Urinary bladder (tissue), 4 donors: ENCODE results near the gene FCN2. TPM values are rescaled to one million over a fixed set of nuclear protein-coding genes. Genes with fewer than 3 reads are reported as not detected.
A peak's percentile ranks its signal among the peaks of the same experiment; 100 is the strongest.

Source experiments
- DNase-seq: peaks from one replicate; pipeline ENCODE4 v3.0.0-alpha.2; 2015; ENCODE audit errors: extremely low spot score
- H3K27ac ChIP-seq: one replicate; pipeline ENCODE4 v1.5.1; 2013; ENCODE audit warnings: low read depth, mild to moderate bottlenecking, moderate library complexity
- H3K36me3 ChIP-seq: one replicate; pipeline ENCODE4 v1.6.1; 2013; ENCODE audit warnings: mild to moderate bottlenecking, moderate library complexity; ENCODE audit not compliant: insufficient read depth
- H3K4me1 ChIP-seq: one replicate; pipeline ENCODE4 v1.6.1; 2013; ENCODE audit warnings: mild to moderate bottlenecking, moderate library complexity; ENCODE audit not compliant: insufficient read depth
- H3K4me3 ChIP-seq: one replicate; pipeline ENCODE4 v1.5.1; 2013; ENCODE audit warnings: low read depth, low read length
- WGBS: extraction: QIAGEN DNeasy Blood & Tissue Kit; methylation state at CpG from one replicate; pipeline ENCODE4 v1.1.7; 2013; 5-methylcytosine and 5-hydroxymethylcytosine counted together
- polyA plus RNA-seq: library from polyadenylated mRNA; stranded (reverse); fragments of 200-250 nt; gene quantifications from one replicate; pipeline ENCODE4 v1.2.3, GENCODE V29; 2013
- total RNA-seq: library from RNA; depleted of rRNA; stranded (reverse); fragments of >200 nt; gene quantifications from one replicate; pipeline ENCODE4 v1.2.3, GENCODE V29; 2014
- donor health status: healthy with polysubstance abuse.
- donor health status: healthy.

The FCN2 gene
- total and polyA plus RNA-seq, 2 donors: 0.37 TPM; not detected in 1

GRCh38 chr9:134892221-134892620, 11.6 kb downstream of the FCN2 start:
- Histone ChIP-seq H3K4me1 (no peaks in the 10 kb centered on the region), H3K36me3 (no peaks in the 10 kb centered on the region), H3K27ac (no peak overlapping the region), H3K4me3 (no peak overlapping the region)
- 94% methylated on average over 6 of the region's 6 CpGs for WGBS
- no peak for DNase-seq

- Histone ChIP-seq H3K36me3 (no peaks in the 10 kb centered on the region), H3K27ac (no peak overlapping the region), H3K4me3 (no peak overlapping the region), H3K4me1 (no peaks in the 10 kb centered on the region)
- 87% methylated on average over 7 of the region's 7 CpGs for WGBS
- no peak for DNase-seq
These were observed 12.3 kb downstream of the FCN2 start for GRCh38 chr9:134892820-134893420.

- Histone ChIP-seq H3K4me3 (no peak overlapping the region), H3K27ac (no peak overlapping the region), H3K36me3 (no peaks in the 10 kb centered on the region), H3K4me1 (no peaks in the 10 kb centered on the region)
- 96% methylated on average over 7 of the region's 7 CpGs for WGBS
- DNase-seq: no peak
These were observed 13.7 kb downstream of the FCN2 start for GRCh38 chr9:134894136-134894860.

- no peak for DNase-seq
- Histone ChIP-seq H3K27ac (no peak overlapping the region), H3K4me3 (no peak overlapping the region), H3K36me3 (no peaks in the 10 kb centered on the region), H3K4me1 (no peaks in the 10 kb centered on the region)
- 45% methylated on average over 3 of the region's 3 CpGs for WGBS
These were observed 14.5 kb downstream of the FCN2 start for GRCh38 chr9:134895097-134895496.

GRCh38 chr9:134895567-134895907, 14.9 kb downstream of the FCN2 start:
- DNase-seq: no peak
- Histone ChIP-seq H3K4me3 (no peak overlapping the region), H3K36me3 (no peaks in the 10 kb centered on the region), H3K4me1 (no peaks in the 10 kb centered on the region), H3K27ac (no peak overlapping the region)
- WGBS: 45% methylated on average over 2 of the region's 2 CpGs

GRCh38 chr9:134895908-134896833, 15.6 kb downstream of the FCN2 start:
- H3K4me1 ChIP-seq: no peaks in the 10 kb centered on the region
- peak; percentile 70 for DNase-seq
- no peak overlapping the region for H3K4me3 ChIP-seq
- H3K36me3 ChIP-seq: no peaks in the 10 kb centered on the region
- 28% methylated on average over 14 of the region's 14 CpGs for WGBS
- no peak overlapping the region for H3K27ac ChIP-seq

- Histone ChIP-seq H3K4me3 (no peak overlapping the region), H3K27ac (no peak overlapping the region), H3K4me1 (no peaks in the 10 kb centered on the region), H3K36me3 (no peaks in the 10 kb centered on the region)
- WGBS: 62% methylated on average over 14 of the region's 14 CpGs
- no peak for DNase-seq
These were observed 16.4 kb downstream of the FCN2 start for GRCh38 chr9:134896834-134897583.

GRCh38 chr9:134897584-134898170, 17.1 kb downstream of the FCN2 start:
- Histone ChIP-seq H3K4me1 (no peaks in the 10 kb centered on the region), H3K27ac (no peak overlapping the region), H3K4me3 (no peak overlapping the region), H3K36me3 (no peaks in the 10 kb centered on the region)
- WGBS: 58% methylated on average over 2 of the region's 2 CpGs
- no peak for DNase-seq

- Histone ChIP-seq H3K27ac (no peak overlapping the region), H3K4me3 (no peak overlapping the region), H3K36me3 (no peaks in the 10 kb centered on the region), H3K4me1 (no peaks in the 10 kb centered on the region)
- WGBS: 47% methylated on average over 2 of the region's 2 CpGs
- no peak for DNase-seq
These were observed 17.7 kb downstream of the FCN2 start for GRCh38 chr9:134898319-134898718.

- H3K4me1 ChIP-seq: no peaks in the 10 kb centered on the region
- 94% methylated on average over 3 of the region's 3 CpGs for WGBS
- H3K27ac ChIP-seq: no peak overlapping the region
- no peaks in the 10 kb centered on the region for H3K36me3 ChIP-seq
- H3K4me3 ChIP-seq: no peak overlapping the region
- no peak for DNase-seq
These were observed 18.6 kb downstream of the FCN2 start for GRCh38 chr9:134899168-134899567.

GRCh38 chr9:134899818-134900217, 19.2 kb downstream of the FCN2 start:
- DNase-seq: no peak
- Histone ChIP-seq H3K4me1 (no peaks in the 10 kb centered on the region), H3K27ac (no peak overlapping the region), H3K4me3 (no peak overlapping the region), H3K36me3 (no peaks in the 10 kb centered on the region)
- 100% methylated on average over 1 of the region's 1 CpG for WGBS

GRCh38 chr9:134902936-134903335, 22.3 kb downstream of the FCN2 start:
- H3K27ac ChIP-seq: no peak overlapping the region
- H3K36me3 ChIP-seq: no peaks in the 10 kb centered on the region
- DNase-seq: no peak
- no peaks in the 10 kb centered on the region for H3K4me1 ChIP-seq
- H3K4me3 ChIP-seq: no peak overlapping the region
- WGBS: 49% methylated on average over 3 of the region's 3 CpGs
